HL-60 (cell line): Measurements from ENCODE around the gene TRAP1.

Experiments
- DNase-seq, 2 experiments: peaks; one replicate each; pipeline ENCODE4 v3.0.0-alpha.2; 2010 to 2020; ENCODE audit warnings: low read depth in 1 of 2, low spot score in 1 of 2
- H3K27ac ChIP-seq: fragments of 250-450 bp; sonication (Bioruptor Pico); replicated peaks from 2 replicates; pipeline ENCODE4 v1.5.1; 2020; ENCODE audit warnings: mild to moderate bottlenecking, moderate library complexity
- H3K27me3 ChIP-seq: fragments of 250-450 bp; sonication (Bioruptor Pico); 2 replicates; pipeline ENCODE4 v1.5.1; 2021; ENCODE audit warnings: mild to moderate bottlenecking, moderate library complexity; ENCODE audit not compliant: insufficient read depth, poor library complexity, severe bottlenecking
- H3K4me3 ChIP-seq: replicated peaks from 2 replicates; pipeline ENCODE4 v1.5.1; 2011; ENCODE audit warnings: mild to moderate bottlenecking, control low read depth, low read length; ENCODE audit not compliant: insufficient read depth
- GABPA ChIP-seq: IDR thresholded peaks from 2 replicates; pipeline ENCODE4 v1.6.1; 2012; ENCODE audit warnings: low read depth
- POLR2AphosphoS5 ChIP-seq: IDR thresholded peaks from 2 replicates; pipeline ENCODE4 v1.6.1; 2012; ENCODE audit warnings: low read depth
- SPI1 ChIP-seq: IDR thresholded peaks from 2 replicates; pipeline ENCODE4 v1.6.1; 2012; ENCODE audit warnings: low read depth, mild to moderate bottlenecking, borderline replicate concordance
- TF ChIP-seq, protein P1 (sequence below): IDR thresholded peaks from 2 replicates; pipeline ENCODE4 v1.6.1; 2012; ENCODE audit warnings: low read depth; ENCODE audit not compliant: insufficient replicate concordance
- TF ChIP-seq, protein P2 (sequence below): IDR thresholded peaks from one replicate; pipeline ENCODE4 v1.5.1; 2011; ENCODE audit warnings: low read length, control low read depth, inconsistent platforms; ENCODE audit not compliant: insufficient read depth

The TRAP1 gene

DNA sequence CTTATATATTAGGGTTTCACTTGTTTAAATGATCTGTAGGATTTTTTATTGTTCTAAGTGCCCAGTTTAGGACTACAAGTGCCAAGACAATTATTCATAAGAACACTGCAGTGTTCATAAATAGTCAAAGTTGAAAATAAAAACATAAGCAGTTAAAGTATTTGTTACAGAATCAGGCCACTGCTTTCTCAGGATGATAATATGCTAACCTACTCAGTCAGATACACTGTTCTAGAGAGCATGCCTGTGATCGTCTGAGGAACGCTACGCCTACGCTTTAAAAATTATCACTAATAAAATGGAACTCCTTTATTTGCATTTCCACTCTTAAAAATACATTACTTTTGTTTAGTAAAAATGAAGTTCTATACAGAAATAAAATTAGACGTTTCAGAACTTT, 37.4 kb upstream of the TRAP1 start:
- H3K27me3 ChIP-seq, result no peaks in the 10 kb centered on the region
- H3K27ac ChIP-seq, result no peak overlapping the region
- TF ChIP-seq SPI1 (no peak), POLR2AphosphoS5 (no peak), GABPA (no peak)
- TF ChIP-seq, protein P1, sequence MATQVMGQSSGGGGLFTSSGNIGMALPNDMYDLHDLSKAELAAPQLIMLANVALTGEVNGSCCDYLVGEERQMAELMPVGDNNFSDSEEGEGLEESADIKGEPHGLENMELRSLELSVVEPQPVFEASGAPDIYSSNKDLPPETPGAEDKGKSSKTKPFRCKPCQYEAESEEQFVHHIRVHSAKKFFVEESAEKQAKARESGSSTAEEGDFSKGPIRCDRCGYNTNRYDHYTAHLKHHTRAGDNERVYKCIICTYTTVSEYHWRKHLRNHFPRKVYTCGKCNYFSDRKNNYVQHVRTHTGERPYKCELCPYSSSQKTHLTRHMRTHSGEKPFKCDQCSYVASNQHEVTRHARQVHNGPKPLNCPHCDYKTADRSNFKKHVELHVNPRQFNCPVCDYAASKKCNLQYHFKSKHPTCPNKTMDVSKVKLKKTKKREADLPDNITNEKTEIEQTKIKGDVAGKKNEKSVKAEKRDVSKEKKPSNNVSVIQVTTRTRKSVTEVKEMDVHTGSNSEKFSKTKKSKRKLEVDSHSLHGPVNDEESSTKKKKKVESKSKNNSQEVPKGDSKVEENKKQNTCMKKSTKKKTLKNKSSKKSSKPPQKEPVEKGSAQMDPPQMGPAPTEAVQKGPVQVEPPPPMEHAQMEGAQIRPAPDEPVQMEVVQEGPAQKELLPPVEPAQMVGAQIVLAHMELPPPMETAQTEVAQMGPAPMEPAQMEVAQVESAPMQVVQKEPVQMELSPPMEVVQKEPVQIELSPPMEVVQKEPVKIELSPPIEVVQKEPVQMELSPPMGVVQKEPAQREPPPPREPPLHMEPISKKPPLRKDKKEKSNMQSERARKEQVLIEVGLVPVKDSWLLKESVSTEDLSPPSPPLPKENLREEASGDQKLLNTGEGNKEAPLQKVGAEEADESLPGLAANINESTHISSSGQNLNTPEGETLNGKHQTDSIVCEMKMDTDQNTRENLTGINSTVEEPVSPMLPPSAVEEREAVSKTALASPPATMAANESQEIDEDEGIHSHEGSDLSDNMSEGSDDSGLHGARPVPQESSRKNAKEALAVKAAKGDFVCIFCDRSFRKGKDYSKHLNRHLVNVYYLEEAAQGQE, result no peak
- H3K4me3 ChIP-seq, result no peak overlapping the region
- DNase-seq, result no peak

DNA sequence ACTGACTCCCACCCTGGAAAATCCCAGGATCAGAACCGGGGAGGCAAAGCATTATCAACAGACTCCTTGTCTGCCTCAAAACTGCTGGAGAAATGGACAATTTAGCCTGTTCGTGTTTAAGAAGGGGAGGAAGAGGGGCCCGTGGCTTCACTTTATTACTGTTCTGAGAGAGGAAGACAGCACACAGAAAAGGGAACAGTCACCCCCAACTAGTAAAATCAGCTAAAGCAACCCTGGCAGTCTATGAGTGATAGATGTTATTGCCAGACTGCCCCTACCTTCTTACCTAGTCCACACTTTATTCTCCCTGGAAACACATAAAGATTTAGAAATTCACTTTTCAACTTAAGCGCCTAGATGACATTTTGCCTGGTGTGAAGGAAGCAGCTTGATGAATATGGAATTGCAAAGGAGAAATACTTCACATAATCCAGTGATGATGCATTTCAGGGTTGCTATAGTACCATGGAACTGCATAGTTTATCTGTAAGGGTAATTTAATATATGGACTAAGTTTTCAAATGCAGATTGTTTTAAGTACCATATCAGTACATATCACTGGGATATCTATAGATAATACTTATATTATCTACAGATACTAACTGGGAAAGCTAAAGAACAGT, 36.9 kb upstream of the TRAP1 start:
- no peaks in the 10 kb centered on the region for H3K27me3 ChIP-seq
- TF ChIP-seq, protein P1, result no peak
- TF ChIP-seq, protein P2, sequence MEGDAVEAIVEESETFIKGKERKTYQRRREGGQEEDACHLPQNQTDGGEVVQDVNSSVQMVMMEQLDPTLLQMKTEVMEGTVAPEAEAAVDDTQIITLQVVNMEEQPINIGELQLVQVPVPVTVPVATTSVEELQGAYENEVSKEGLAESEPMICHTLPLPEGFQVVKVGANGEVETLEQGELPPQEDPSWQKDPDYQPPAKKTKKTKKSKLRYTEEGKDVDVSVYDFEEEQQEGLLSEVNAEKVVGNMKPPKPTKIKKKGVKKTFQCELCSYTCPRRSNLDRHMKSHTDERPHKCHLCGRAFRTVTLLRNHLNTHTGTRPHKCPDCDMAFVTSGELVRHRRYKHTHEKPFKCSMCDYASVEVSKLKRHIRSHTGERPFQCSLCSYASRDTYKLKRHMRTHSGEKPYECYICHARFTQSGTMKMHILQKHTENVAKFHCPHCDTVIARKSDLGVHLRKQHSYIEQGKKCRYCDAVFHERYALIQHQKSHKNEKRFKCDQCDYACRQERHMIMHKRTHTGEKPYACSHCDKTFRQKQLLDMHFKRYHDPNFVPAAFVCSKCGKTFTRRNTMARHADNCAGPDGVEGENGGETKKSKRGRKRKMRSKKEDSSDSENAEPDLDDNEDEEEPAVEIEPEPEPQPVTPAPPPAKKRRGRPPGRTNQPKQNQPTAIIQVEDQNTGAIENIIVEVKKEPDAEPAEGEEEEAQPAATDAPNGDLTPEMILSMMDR, result no peak
- TF ChIP-seq POLR2AphosphoS5, result no peak
- TF ChIP-seq GABPA, result no peak
- no peak for TF ChIP-seq SPI1
- no peak for DNase-seq
- no peak overlapping the region for H3K27ac ChIP-seq
- no peak overlapping the region for H3K4me3 ChIP-seq

DNA sequence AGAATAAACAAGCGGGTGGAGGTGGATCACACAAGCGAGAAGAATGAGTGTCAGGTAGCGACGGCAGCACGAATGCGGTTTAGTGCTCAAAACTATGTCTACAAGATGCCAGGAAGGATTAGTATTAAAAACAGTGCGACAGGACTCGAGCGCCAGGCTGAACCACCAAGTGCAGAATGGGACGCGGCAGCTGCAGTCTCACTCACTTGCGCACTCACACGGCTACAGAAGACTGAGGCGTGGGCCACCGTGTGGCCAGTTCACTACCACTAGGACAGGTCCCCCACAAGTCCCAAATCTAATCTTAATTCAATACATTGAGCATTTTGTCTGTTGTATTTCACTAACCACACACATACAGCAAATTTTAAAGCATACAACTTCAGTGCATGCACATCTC, 35.7 kb upstream of the TRAP1 start:
- no peak overlapping the region for H3K27ac ChIP-seq
- H3K27me3 ChIP-seq, result no peaks in the 10 kb centered on the region
- H3K4me3 ChIP-seq, result no peak overlapping the region
- TF ChIP-seq SPI1, result no peak
- TF ChIP-seq, protein P2, result no peak
- TF ChIP-seq, protein P1, result no peak
- no peak for TF ChIP-seq GABPA
- no peak for TF ChIP-seq POLR2AphosphoS5
- no peak for DNase-seq
